Measurements from ENCODE around the gene PRR7. TPM values are rescaled to one million over a fixed set of nuclear protein-coding genes. Genes with fewer than 3 reads are reported as not detected.

Gene PRR7
- total and polyA plus RNA-seq, 2 experiments from 2014 or later = 7.6 to 9.7 TPM

DNA sequence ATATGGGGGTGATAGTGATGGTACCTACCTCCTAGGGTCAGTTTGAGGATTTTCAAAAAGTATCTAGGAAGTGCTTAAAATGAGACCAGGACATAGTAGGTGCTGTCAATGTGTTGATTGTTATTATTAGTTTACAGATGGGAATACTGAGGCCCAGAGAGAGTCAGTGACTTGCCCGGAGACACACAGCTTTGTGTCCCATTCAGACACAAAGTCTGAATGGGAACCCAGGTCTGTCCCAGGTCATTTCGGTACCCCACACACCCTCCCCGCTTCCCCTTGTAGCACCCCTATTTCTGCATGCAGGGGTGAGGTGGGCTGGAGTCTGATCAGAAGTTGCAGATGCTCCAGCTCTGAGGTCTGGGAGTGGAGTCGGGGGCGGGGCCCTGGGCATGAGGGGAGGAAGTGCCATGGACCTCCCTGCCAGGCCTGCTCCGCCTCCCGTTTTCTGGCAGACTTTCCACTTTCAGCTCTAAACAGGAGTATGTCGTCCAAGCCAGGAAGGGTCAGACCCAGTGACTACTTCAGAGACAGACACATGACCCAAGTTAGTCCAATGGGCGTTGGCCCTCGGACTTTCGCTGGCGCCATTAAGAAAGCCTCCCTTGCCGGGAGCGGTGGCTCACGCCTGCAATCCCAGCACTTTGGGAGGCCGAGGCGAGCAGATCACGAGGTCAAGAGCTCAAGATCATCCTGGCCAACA, 30.1 kb downstream of the PRR7 start:
- H3K9me3 Mint-ChIP-seq = no peaks in the 10 kb centered on the region
- H3K4me3 Mint-ChIP-seq = no peak overlapping the region; the same call in 2 of the 3 replicates
- no peak overlapping the region for H3K4me2 ChIP-seq
- peaks cover 27% of the 10 kb centered on the region for H3K4me1 ChIP-seq (ENCODE audit: insufficient read depth)
- peaks cover 26% of the 10 kb centered on the region for H3K27me3 Mint-ChIP-seq (ENCODE audit: insufficient read depth, low read depth, poor library complexity)
- peaks cover 14% of the 10 kb centered on the region for H3K36me3 Mint-ChIP-seq (ENCODE audit: low read depth)
- no peak overlapping the region for H2AFZ ChIP-seq
- H3K9me2 ChIP-seq (ENCODE audit: insufficient read depth) = no peaks in the 10 kb centered on the region
- H3K27ac Mint-ChIP-seq = no peak overlapping the region
- H3K36me3 ChIP-seq (ENCODE audit: insufficient read depth) = 0 out of 2 replicates have a peak, but pooled peaks cover 2% of the 10 kb centered on the region
- peaks cover 41% of the 10 kb centered on the region for H3K4me1 Mint-ChIP-seq
- H3K27ac ChIP-seq (ENCODE audit: low read depth) = no peak overlapping the region
- DNase-seq (ENCODE audit: low spot score) = peak; percentile 41
- no peak overlapping the region for H3K4me3 ChIP-seq
- no peaks in the 10 kb centered on the region for H3K27me3 ChIP-seq (ENCODE audit: insufficient read depth)
- ATAC-seq = no peak
- TF ChIP-seq ZNF114 (CRISPR knock-in tag; IDR thresholded peaks at IDR 0.05) (no peak), ZNF331 (CRISPR knock-in tag; IDR thresholded peaks at IDR 0.05; ENCODE audit: low read depth) (no peak), EZH2 (IDR thresholded peaks at IDR 0.05; ENCODE audit: low read depth, unreplicated experiment) (no peak), POLR2AphosphoS5 (IDR thresholded peaks at IDR 0.05; ENCODE audit: low read depth) (no peak)
- TF ChIP-seq, protein P1, sequence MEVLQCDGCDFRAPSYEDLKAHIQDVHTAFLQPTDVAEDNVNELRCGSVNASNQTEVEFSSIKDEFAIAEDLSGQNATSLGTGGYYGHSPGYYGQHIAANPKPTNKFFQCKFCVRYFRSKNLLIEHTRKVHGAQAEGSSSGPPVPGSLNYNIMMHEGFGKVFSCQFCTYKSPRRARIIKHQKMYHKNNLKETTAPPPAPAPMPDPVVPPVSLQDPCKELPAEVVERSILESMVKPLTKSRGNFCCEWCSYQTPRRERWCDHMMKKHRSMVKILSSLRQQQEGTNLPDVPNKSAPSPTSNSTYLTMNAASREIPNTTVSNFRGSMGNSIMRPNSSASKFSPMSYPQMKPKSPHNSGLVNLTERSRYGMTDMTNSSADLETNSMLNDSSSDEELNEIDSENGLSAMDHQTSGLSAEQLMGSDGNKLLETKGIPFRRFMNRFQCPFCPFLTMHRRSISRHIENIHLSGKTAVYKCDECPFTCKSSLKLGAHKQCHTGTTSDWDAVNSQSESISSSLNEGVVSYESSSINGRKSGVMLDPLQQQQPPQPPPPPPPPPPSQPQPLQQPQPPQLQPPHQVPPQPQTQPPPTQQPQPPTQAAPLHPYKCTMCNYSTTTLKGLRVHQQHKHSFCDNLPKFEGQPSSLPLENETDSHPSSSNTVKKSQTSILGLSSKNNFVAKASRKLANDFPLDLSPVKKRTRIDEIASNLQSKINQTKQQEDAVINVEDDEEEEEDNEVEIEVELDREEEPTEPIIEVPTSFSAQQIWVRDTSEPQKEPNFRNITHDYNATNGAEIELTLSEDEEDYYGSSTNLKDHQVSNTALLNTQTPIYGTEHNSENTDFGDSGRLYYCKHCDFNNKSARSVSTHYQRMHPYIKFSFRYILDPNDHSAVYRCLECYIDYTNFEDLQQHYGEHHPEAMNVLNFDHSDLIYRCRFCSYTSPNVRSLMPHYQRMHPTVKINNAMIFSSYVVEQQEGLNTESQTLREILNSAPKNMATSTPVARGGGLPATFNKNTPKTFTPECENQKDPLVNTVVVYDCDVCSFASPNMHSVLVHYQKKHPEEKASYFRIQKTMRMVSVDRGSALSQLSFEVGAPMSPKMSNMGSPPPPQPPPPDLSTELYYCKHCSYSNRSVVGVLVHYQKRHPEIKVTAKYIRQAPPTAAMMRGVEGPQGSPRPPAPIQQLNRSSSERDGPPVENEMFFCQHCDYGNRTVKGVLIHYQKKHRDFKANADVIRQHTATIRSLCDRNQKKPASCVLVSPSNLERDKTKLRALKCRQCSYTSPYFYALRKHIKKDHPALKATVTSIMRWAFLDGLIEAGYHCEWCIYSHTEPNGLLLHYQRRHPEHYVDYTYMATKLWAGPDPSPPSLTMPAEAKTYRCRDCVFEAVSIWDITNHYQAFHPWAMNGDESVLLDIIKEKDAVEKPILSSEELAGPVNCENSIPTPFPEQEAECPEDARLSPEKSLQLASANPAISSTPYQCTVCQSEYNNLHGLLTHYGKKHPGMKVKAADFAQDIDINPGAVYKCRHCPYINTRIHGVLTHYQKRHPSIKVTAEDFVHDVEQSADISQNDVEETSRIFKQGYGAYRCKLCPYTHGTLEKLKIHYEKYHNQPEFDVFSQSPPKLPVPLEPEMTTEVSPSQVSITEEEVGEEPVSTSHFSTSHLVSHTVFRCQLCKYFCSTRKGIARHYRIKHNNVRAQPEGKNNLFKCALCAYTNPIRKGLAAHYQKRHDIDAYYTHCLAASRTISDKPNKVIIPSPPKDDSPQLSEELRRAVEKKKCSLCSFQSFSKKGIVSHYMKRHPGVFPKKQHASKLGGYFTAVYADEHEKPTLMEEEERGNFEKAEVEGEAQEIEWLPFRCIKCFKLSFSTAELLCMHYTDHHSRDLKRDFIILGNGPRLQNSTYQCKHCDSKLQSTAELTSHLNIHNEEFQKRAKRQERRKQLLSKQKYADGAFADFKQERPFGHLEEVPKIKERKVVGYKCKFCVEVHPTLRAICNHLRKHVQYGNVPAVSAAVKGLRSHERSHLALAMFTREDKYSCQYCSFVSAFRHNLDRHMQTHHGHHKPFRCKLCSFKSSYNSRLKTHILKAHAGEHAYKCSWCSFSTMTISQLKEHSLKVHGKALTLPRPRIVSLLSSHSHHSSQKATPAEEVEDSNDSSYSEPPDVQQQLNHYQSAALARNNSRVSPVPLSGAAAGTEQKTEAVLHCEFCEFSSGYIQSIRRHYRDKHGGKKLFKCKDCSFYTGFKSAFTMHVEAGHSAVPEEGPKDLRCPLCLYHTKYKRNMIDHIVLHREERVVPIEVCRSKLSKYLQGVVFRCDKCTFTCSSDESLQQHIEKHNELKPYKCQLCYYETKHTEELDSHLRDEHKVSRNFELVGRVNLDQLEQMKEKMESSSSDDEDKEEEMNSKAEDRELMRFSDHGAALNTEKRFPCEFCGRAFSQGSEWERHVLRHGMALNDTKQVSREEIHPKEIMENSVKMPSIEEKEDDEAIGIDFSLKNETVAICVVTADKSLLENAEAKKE (CRISPR knock-in tag; IDR thresholded peaks at IDR 0.05) = no peak
- TF ChIP-seq, protein P2, sequence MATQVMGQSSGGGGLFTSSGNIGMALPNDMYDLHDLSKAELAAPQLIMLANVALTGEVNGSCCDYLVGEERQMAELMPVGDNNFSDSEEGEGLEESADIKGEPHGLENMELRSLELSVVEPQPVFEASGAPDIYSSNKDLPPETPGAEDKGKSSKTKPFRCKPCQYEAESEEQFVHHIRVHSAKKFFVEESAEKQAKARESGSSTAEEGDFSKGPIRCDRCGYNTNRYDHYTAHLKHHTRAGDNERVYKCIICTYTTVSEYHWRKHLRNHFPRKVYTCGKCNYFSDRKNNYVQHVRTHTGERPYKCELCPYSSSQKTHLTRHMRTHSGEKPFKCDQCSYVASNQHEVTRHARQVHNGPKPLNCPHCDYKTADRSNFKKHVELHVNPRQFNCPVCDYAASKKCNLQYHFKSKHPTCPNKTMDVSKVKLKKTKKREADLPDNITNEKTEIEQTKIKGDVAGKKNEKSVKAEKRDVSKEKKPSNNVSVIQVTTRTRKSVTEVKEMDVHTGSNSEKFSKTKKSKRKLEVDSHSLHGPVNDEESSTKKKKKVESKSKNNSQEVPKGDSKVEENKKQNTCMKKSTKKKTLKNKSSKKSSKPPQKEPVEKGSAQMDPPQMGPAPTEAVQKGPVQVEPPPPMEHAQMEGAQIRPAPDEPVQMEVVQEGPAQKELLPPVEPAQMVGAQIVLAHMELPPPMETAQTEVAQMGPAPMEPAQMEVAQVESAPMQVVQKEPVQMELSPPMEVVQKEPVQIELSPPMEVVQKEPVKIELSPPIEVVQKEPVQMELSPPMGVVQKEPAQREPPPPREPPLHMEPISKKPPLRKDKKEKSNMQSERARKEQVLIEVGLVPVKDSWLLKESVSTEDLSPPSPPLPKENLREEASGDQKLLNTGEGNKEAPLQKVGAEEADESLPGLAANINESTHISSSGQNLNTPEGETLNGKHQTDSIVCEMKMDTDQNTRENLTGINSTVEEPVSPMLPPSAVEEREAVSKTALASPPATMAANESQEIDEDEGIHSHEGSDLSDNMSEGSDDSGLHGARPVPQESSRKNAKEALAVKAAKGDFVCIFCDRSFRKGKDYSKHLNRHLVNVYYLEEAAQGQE (IDR thresholded peaks at IDR 0.05; ENCODE audit: unreplicated experiment) = no peak
- TF ChIP-seq, protein P3, sequence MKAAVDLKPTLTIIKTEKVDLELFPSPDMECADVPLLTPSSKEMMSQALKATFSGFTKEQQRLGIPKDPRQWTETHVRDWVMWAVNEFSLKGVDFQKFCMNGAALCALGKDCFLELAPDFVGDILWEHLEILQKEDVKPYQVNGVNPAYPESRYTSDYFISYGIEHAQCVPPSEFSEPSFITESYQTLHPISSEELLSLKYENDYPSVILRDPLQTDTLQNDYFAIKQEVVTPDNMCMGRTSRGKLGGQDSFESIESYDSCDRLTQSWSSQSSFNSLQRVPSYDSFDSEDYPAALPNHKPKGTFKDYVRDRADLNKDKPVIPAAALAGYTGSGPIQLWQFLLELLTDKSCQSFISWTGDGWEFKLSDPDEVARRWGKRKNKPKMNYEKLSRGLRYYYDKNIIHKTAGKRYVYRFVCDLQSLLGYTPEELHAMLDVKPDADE (IDR thresholded peaks at IDR 0.05) = no peak
- peaks cover 19% of the 10 kb centered on the region for H3F3A ChIP-seq (replicated peaks; ENCODE audit: low read depth)
- H4K20me1 ChIP-seq (replicated peaks; ENCODE audit: insufficient read depth) = peaks cover 7% of the 10 kb centered on the region
- peaks cover 12% of the 10 kb centered on the region for H3K79me2 ChIP-seq (replicated peaks; ENCODE audit: insufficient read depth)

All from GM23338 (cell line).